ENCODE results near the gene RNF149. TPM values are rescaled to one million over a fixed set of nuclear protein-coding genes. Genes with fewer than 3 reads are reported as not detected.
A peak's percentile ranks its signal among the peaks of the same experiment; 100 is the strongest.

Gene RNF149
- total RNA-seq, 1 donor from 2014 or later: 47.0 TPM

- no peak for TF ChIP-seq CTCF (conservative IDR thresholded peaks at IDR 0.05)
- no peak for DNase-seq (ENCODE audit: extremely low spot score, unreplicated experiment)
- peak overlapping the region; percentile 6 for H3K27ac Mint-ChIP-seq
- no peaks in the 10 kb centered on the region for H3K9me3 Mint-ChIP-seq
- H3K4me3 Mint-ChIP-seq: peak overlapping the region; percentile 89
- peaks cover 33% of the 10 kb centered on the region for H3K4me1 Mint-ChIP-seq (ENCODE audit: unreplicated experiment)
- H3K36me3 Mint-ChIP-seq: peaks cover 19% of the 10 kb centered on the region
- no peaks in the 10 kb centered on the region for H3K27me3 Mint-ChIP-seq
Observed at GRCh38 chr2:101305492-101306078, 2.9 kb downstream of the RNF149 start.

GRCh38 chr2:101305035-101305434 is 3.5 kb downstream of the RNF149 start:
- Mint-ChIP-seq H3K4me3 (peak overlapping the region; percentile 89), H3K27ac (peak overlapping the region; percentile 6), H3K36me3 (peaks cover 19% of the 10 kb centered on the region), H3K9me3 (no peaks in the 10 kb centered on the region), H3K4me1 (ENCODE audit: unreplicated experiment) (peaks cover 35% of the 10 kb centered on the region), H3K27me3 (no peaks in the 10 kb centered on the region)
- DNase-seq (ENCODE audit: extremely low spot score, unreplicated experiment): no peak
- TF ChIP-seq CTCF (conservative IDR thresholded peaks at IDR 0.05): no peak

GRCh38 chr2:101303688-101304087 is 4.8 kb downstream of the RNF149 start:
- TF ChIP-seq CTCF (conservative IDR thresholded peaks at IDR 0.05): no peak
- Mint-ChIP-seq H3K9me3 (no peaks in the 10 kb centered on the region), H3K27ac (peak overlapping the region; percentile 30), H3K4me3 (no peak overlapping the region), H3K36me3 (peaks cover 22% of the 10 kb centered on the region), H3K27me3 (no peaks in the 10 kb centered on the region), H3K4me1 (ENCODE audit: unreplicated experiment) (peaks cover 41% of the 10 kb centered on the region)
- no peak for DNase-seq (ENCODE audit: extremely low spot score, unreplicated experiment)

- H3K36me3 Mint-ChIP-seq: peaks cover 22% of the 10 kb centered on the region
- no peak for TF ChIP-seq CTCF (conservative IDR thresholded peaks at IDR 0.05)
- H3K4me1 Mint-ChIP-seq (ENCODE audit: unreplicated experiment): peaks cover 41% of the 10 kb centered on the region
- H3K27me3 Mint-ChIP-seq: no peaks in the 10 kb centered on the region
- H3K9me3 Mint-ChIP-seq: no peaks in the 10 kb centered on the region
- DNase-seq (ENCODE audit: extremely low spot score, unreplicated experiment): no peak
- H3K27ac Mint-ChIP-seq: peak overlapping the region; percentile 22
- peak overlapping the region; percentile 59 for H3K4me3 Mint-ChIP-seq
Observed at GRCh38 chr2:101302016-101302415, 6.5 kb downstream of the RNF149 start.

- H3K27me3 Mint-ChIP-seq: no peaks in the 10 kb centered on the region
- no peak for TF ChIP-seq CTCF (conservative IDR thresholded peaks at IDR 0.05)
- no peaks in the 10 kb centered on the region for H3K9me3 Mint-ChIP-seq
- DNase-seq (ENCODE audit: extremely low spot score, unreplicated experiment): no peak
- peaks cover 37% of the 10 kb centered on the region for H3K4me1 Mint-ChIP-seq (ENCODE audit: unreplicated experiment)
- H3K27ac Mint-ChIP-seq: no peak overlapping the region
- no peak overlapping the region for H3K4me3 Mint-ChIP-seq
- peaks cover 19% of the 10 kb centered on the region for H3K36me3 Mint-ChIP-seq
Observed at GRCh38 chr2:101300836-101301235, 7.7 kb downstream of the RNF149 start.
